Activated CD4-positive, alpha-beta T cell treated with anti-CD3 and anti-CD28 coated beads, Interleukin-2, amount 10 ng/mL, durations not matched to agents 7 days and 5 days (primary cell): ENCODE measurements around the gene FES. TPM values are rescaled to one million over a fixed set of nuclear protein-coding genes. Genes with fewer than 3 reads are reported as not detected.

ENCODE experiments used
- CTCF ChIA-PET: fragments of 350-600 bp; sonication (Branson Sonifier 250); formaldehyde crosslinking; loops from one replicate; lab custom pipeline; 2021; ENCODE audit warnings: antibody characterized with exemption; lab: Charles Lee
- POLR2A ChIA-PET: fragments of 350-600 bp; sonication (Branson Sonifier 250); formaldehyde crosslinking; loops from one replicate; lab custom pipeline; 2021; ENCODE audit warnings: antibody characterized with exemption; lab: Charles Lee
- DNase-seq: peaks from one replicate; pipeline ENCODE4 v3.0.0-alpha.2; 2020
- H3K27ac Mint-ChIP-seq: one replicate; pipeline ENCODE4 v1.8.0; 2021; ENCODE audit warnings: mild to moderate bottlenecking, moderate library complexity, mixed read lengths
- H3K27me3 Mint-ChIP-seq: one replicate; pipeline ENCODE4 v1.8.0; 2021; ENCODE audit warnings: mixed read lengths
- H3K36me3 Mint-ChIP-seq: one replicate; pipeline ENCODE4 v1.8.0; 2021; ENCODE audit warnings: low read depth, mixed read lengths
- H3K4me1 Mint-ChIP-seq: one replicate; pipeline ENCODE4 v1.8.0; 2021; ENCODE audit warnings: mixed read lengths
- H3K4me3 Mint-ChIP-seq: one replicate; pipeline ENCODE4 v1.8.0; 2021; ENCODE audit warnings: mild to moderate bottlenecking, moderate library complexity, mixed read lengths
- H3K9me3 Mint-ChIP-seq: one replicate; pipeline ENCODE4 v1.8.0; 2021; ENCODE audit warnings: mixed read lengths
- total RNA-seq, 2 experiments: library from RNA; stranded (reverse); gene quantifications; one replicate each; pipeline ENCODE4 v1.2.3, GENCODE V29; 2021

FES gene
- total RNA-seq = 10 to 100 TPM in 1 of 2 experiments, 1 to 10 TPM in 1; 8.6 to 10.7 TPM

- POLR2A ChIA-PET = interaction anchor here (0.5 kb wide), 1 partner anchor 220 kb away, joined by 3 read pairs; no protein-coding TSS in a partner anchor
- Mint-ChIP-seq H3K4me1 (peaks cover 33% of the 10 kb centered on the region), H3K27me3 (no peaks in the 10 kb centered on the region), H3K9me3 (no peaks in the 10 kb centered on the region), H3K36me3 (peaks cover 18% of the 10 kb centered on the region), H3K27ac (peak within 1 kb of the TSS; percentile 78), H3K4me3 (peak within 1 kb of the TSS; percentile 25)
- CTCF ChIA-PET = interaction anchor here (0.7 to 3.7 kb wide), 11 partner anchors 8 to 88 kb away, joined by 3 to 25 read pairs (median 15); partner anchors contain the start of genes HDDC3 and MAN2A2
- DNase-seq = no peak
Observed at GRCh38 chr15:90883976-90884718, at the start of gene FES. TSS of gene FES (plus strand) at chr15:90884504. CDS start at chr15:90885046, 542 bp downstream.

- Mint-ChIP-seq H3K27me3 (no peaks in the 10 kb centered on the region), H3K4me1 (peaks cover 81% of the 10 kb centered on the region), H3K36me3 (peaks cover 6% of the 10 kb centered on the region), H3K27ac (no peak overlapping the region), H3K4me3 (no peak overlapping the region), H3K9me3 (no peaks in the 10 kb centered on the region)
- CTCF ChIA-PET = interaction anchor here (0.7 to 1.2 kb wide), 4 partner anchors 10 to 17 kb away, joined by 3 to 6 read pairs (median 4); no protein-coding TSS in a partner anchor
- no peak for DNase-seq
- POLR2A ChIA-PET = no interaction called here
Observed at GRCh38 chr15:90834626-90835025, 49.7 kb upstream of the FES start.

GRCh38 chr15:90836296-90836871 lies 47.9 kb upstream of the FES start:
- Mint-ChIP-seq H3K4me1 (peaks cover 81% of the 10 kb centered on the region), H3K9me3 (no peaks in the 10 kb centered on the region), H3K4me3 (no peak overlapping the region), H3K36me3 (peaks cover 6% of the 10 kb centered on the region), H3K27ac (peak overlapping the region; percentile 89), H3K27me3 (no peaks in the 10 kb centered on the region)
- ChIA-PET CTCF (interaction anchor here (0.7 to 2.6 kb wide), 5 partner anchors 9 to 309 kb away, joined by 3 to 13 read pairs (median 4); no protein-coding TSS in a partner anchor), POLR2A (no interaction called here)
- DNase-seq = no peak

- H3K27me3 Mint-ChIP-seq = no peaks in the 10 kb centered on the region
- peak overlapping the region; percentile 80 for H3K4me3 Mint-ChIP-seq
- H3K9me3 Mint-ChIP-seq = no peaks in the 10 kb centered on the region
- peaks cover 12% of the 10 kb centered on the region for H3K36me3 Mint-ChIP-seq
- ChIA-PET CTCF (interaction anchor here (1.6 to 4.2 kb wide), 6 partner anchors 9 to 28 kb away, joined by 4 to 30 read pairs (median 6); no protein-coding TSS in a partner anchor), POLR2A (interaction anchor here (1.1 to 1.2 kb wide), 3 partner anchors 11 to 35 kb away, joined by 3 to 6 read pairs (median 3); no protein-coding TSS in a partner anchor)
- H3K27ac Mint-ChIP-seq = peak overlapping the region; percentile 89
- peaks cover 85% of the 10 kb centered on the region for H3K4me1 Mint-ChIP-seq
- no peak for DNase-seq
Observed at GRCh38 chr15:90837094-90837493, 47.2 kb upstream of the FES start.

- peak; percentile 88 for DNase-seq
- H3K27me3 Mint-ChIP-seq = no peaks in the 10 kb centered on the region
- ChIA-PET CTCF (interaction anchor here (0.6 to 4.2 kb wide), 10 partner anchors 8 to 1711 kb away, joined by 3 to 30 read pairs (median 6); partner anchors contain the start of gene HDDC3), POLR2A (interaction anchor here (0.8 to 1.2 kb wide), 5 partner anchors 12 to 121 kb away, joined by 3 to 6 read pairs (median 3); partner anchors contain the start of gene BLM)
- H3K4me1 Mint-ChIP-seq = peaks cover 82% of the 10 kb centered on the region
- peak overlapping the region; percentile 80 for H3K4me3 Mint-ChIP-seq
- H3K9me3 Mint-ChIP-seq = no peaks in the 10 kb centered on the region
- peaks cover 15% of the 10 kb centered on the region for H3K36me3 Mint-ChIP-seq
- peak overlapping the region; percentile 89 for H3K27ac Mint-ChIP-seq
Observed at GRCh38 chr15:90838139-90838538, 46.2 kb upstream of the FES start.

GRCh38 chr15:90838544-90838943 lies 45.8 kb upstream of the FES start:
- Mint-ChIP-seq H3K4me3 (peak overlapping the region; percentile 80), H3K4me1 (peaks cover 82% of the 10 kb centered on the region), H3K36me3 (peaks cover 18% of the 10 kb centered on the region), H3K27ac (peak overlapping the region; percentile 89), H3K27me3 (no peaks in the 10 kb centered on the region), H3K9me3 (no peaks in the 10 kb centered on the region)
- no peak for DNase-seq
- POLR2A ChIA-PET = interaction anchor here (0.8 kb wide), 2 partner anchors 20 to 122 kb away, joined by 3 read pairs; partner anchors contain the start of gene BLM
- CTCF ChIA-PET = interaction anchor here (0.6 to 4.2 kb wide), 12 partner anchors 9 to 1711 kb away, joined by 3 to 30 read pairs (median 6); partner anchors contain the start of gene HDDC3

GRCh38 chr15:90839187-90840071 lies 44.9 kb upstream of the FES start:
- peaks cover 80% of the 10 kb centered on the region for H3K4me1 Mint-ChIP-seq
- H3K9me3 Mint-ChIP-seq = no peaks in the 10 kb centered on the region
- peak; percentile 32 for DNase-seq
- H3K27me3 Mint-ChIP-seq = no peaks in the 10 kb centered on the region
- peak overlapping the region; percentile 80 for H3K4me3 Mint-ChIP-seq
- H3K27ac Mint-ChIP-seq = peak overlapping the region; percentile 89
- peaks cover 24% of the 10 kb centered on the region for H3K36me3 Mint-ChIP-seq
- POLR2A ChIA-PET = interaction anchor here (0.8 to 1.4 kb wide), 2 partner anchors 9 to 21 kb away, joined by 3 to 11 read pairs; no protein-coding TSS in a partner anchor
- CTCF ChIA-PET = interaction anchor here (0.8 to 4.2 kb wide), 10 partner anchors 10 to 32 kb away, joined by 3 to 30 read pairs (median 4); partner anchors contain the start of gene FURIN

- Mint-ChIP-seq H3K4me1 (peaks cover 77% of the 10 kb centered on the region), H3K27ac (peak overlapping the region; percentile 89), H3K36me3 (peaks cover 24% of the 10 kb centered on the region), H3K9me3 (no peaks in the 10 kb centered on the region), H3K27me3 (no peaks in the 10 kb centered on the region), H3K4me3 (peak overlapping the region; percentile 80)
- no peak for DNase-seq
- CTCF ChIA-PET = interaction anchor here (0.8 to 4.2 kb wide), 7 partner anchors 9 to 30 kb away, joined by 3 to 30 read pairs (median 4); partner anchors contain the start of gene FURIN
- POLR2A ChIA-PET = interaction anchor here (1.4 kb wide), 1 partner anchor 10 kb away, joined by 11 read pairs; no protein-coding TSS in a partner anchor
Observed at GRCh38 chr15:90840157-90840855, 44.0 kb upstream of the FES start.

- DNase-seq = no peak
- no peaks in the 10 kb centered on the region for H3K9me3 Mint-ChIP-seq
- ChIA-PET POLR2A (no interaction called here), CTCF (interaction anchor here (1.8 to 4.2 kb wide), 3 partner anchors 8 to 19 kb away, joined by 4 to 30 read pairs (median 7); no protein-coding TSS in a partner anchor)
- peaks cover 78% of the 10 kb centered on the region for H3K4me1 Mint-ChIP-seq
- H3K4me3 Mint-ChIP-seq = peak overlapping the region; percentile 80
- H3K36me3 Mint-ChIP-seq = peaks cover 24% of the 10 kb centered on the region
- no peak overlapping the region for H3K27ac Mint-ChIP-seq
- no peaks in the 10 kb centered on the region for H3K27me3 Mint-ChIP-seq
Observed at GRCh38 chr15:90840954-90841353, 43.4 kb upstream of the FES start.

- ChIA-PET POLR2A (interaction anchor here (0.7 kb wide), 1 partner anchor 32 kb away, joined by 7 read pairs; no protein-coding TSS in a partner anchor), CTCF (interaction anchor here (0.7 to 2.6 kb wide), 10 partner anchors 10 to 90 kb away, joined by 3 to 11 read pairs (median 4); no protein-coding TSS in a partner anchor)
- Mint-ChIP-seq H3K9me3 (no peaks in the 10 kb centered on the region), H3K4me3 (no peak overlapping the region), H3K4me1 (peaks cover 53% of the 10 kb centered on the region), H3K27ac (no peak overlapping the region), H3K36me3 (peaks cover 28% of the 10 kb centered on the region), H3K27me3 (no peaks in the 10 kb centered on the region)
- no peak for DNase-seq
Observed at GRCh38 chr15:90844696-90845095, 39.6 kb upstream of the FES start.
